ENCODE results near the gene NFIA. TPM values are rescaled to one million over a fixed set of nuclear protein-coding genes. Genes with fewer than 3 reads are reported as not detected.

Gene NFIA
- total and polyA plus RNA-seq, 10 of the 15 experiments (the other 5 are each of a cell fraction or from before 2014, with no cell fraction given): 0.10 to 0.16 TPM; not detected in 8

DNA sequence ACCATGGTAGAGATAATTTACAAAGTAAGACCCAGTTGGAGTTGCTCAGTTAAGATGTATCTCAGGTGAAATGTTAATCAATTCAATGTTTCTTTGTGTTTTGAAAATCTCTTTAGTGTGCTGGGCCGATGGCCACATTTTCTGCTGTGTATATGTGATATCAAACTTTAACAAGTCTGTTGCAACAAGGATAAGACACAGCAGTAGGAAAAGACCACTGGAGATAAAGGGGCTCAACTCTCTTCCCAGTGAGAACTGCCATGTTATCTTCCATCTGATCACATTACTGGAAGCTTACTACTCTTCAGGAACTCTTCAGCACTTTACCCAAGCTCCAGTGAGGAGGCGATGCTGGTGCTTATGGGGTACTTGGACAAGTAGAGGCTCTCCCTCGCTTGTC lies 227.7 kb downstream of the NFIA start (continued):
- TF ChIP-seq, protein P1, sequence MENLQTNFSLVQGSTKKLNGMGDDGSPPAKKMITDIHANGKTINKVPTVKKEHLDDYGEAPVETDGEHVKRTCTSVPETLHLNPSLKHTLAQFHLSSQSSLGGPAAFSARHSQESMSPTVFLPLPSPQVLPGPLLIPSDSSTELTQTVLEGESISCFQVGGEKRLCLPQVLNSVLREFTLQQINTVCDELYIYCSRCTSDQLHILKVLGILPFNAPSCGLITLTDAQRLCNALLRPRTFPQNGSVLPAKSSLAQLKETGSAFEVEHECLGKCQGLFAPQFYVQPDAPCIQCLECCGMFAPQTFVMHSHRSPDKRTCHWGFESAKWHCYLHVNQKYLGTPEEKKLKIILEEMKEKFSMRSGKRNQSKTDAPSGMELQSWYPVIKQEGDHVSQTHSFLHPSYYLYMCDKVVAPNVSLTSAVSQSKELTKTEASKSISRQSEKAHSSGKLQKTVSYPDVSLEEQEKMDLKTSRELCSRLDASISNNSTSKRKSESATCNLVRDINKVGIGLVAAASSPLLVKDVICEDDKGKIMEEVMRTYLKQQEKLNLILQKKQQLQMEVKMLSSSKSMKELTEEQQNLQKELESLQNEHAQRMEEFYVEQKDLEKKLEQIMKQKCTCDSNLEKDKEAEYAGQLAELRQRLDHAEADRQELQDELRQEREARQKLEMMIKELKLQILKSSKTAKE (IDR thresholded peaks at IDR 0.05; ENCODE audit: low read depth, poor library complexity, severe bottlenecking): no peak
- no peak for TF ChIP-seq SMAD1 (IDR thresholded peaks at IDR 0.05; ENCODE audit: low read depth, partially characterized antibody)
- no peak for TF ChIP-seq DPF2 (IDR thresholded peaks at IDR 0.05)
- TF ChIP-seq, protein P2, sequence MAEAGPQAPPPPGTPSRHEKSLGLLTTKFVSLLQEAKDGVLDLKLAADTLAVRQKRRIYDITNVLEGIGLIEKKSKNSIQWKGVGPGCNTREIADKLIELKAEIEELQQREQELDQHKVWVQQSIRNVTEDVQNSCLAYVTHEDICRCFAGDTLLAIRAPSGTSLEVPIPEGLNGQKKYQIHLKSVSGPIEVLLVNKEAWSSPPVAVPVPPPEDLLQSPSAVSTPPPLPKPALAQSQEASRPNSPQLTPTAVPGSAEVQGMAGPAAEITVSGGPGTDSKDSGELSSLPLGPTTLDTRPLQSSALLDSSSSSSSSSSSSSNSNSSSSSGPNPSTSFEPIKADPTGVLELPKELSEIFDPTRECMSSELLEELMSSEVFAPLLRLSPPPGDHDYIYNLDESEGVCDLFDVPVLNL (IDR thresholded peaks at IDR 0.05; ENCODE audit: low read depth, low read length): no peak

DNA sequence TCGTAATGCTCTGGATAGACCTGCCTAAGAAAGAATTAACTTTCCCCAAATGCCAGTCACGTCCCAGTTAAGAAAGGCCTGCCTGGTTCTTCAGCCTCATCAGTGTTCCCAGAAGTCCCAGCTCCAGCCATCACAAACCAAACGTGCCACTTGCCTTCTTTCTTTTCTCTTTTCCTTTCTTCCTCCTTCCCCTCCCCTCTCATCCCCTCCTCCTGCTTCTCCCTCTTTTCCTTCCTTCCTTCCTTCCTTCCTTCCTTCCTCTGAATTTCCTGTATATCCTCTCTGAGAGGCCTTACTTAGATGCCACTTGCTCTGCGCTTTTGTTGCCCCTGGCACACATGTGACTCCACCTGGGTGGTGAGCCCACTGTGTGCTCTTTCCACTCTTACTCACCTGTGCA lies 228.2 kb downstream of the NFIA start:
- Histone ChIP-seq H3K79me2 (ENCODE audit: control insufficient read depth, insufficient read depth, low read length) (no peaks in the 10 kb centered on the region), H3K9me3 (replicated peaks; ENCODE audit: control insufficient read depth, insufficient read depth, low read length) (no peaks in the 10 kb centered on the region), H3K27me3 (replicated peaks in 1 of 2; ENCODE audit: control insufficient read depth in 2 of 2, insufficient read depth in 2 of 2, low read length in 1 of 2) (no peaks in the 10 kb centered on the region; a peak in 2 of 4 replicates), H3K4me2 (ENCODE audit: control insufficient read depth, insufficient read depth) (no peak overlapping the region), H4K20me1 (ENCODE audit: control insufficient read depth, insufficient read depth) (no peaks in the 10 kb centered on the region), H2AFZ (ENCODE audit: control insufficient read depth, low read depth, low read length) (no peak overlapping the region), H3K4me3 (no peak overlapping the region), H3K9ac (ENCODE audit: control insufficient read depth, insufficient read depth, low read length) (no peak overlapping the region), H3K36me3 (ENCODE audit: control insufficient read depth in 2 of 2, insufficient read depth in 2 of 2, low read length in 1 of 2) (no peaks in the 10 kb centered on the region), H3K4me1 (ENCODE audit: control insufficient read depth, insufficient read depth, low read length) (no peaks in the 10 kb centered on the region), H3K27ac (ENCODE audit: control insufficient read depth, insufficient read depth) (no peak overlapping the region)
- ATAC-seq (no peak), FAIRE-seq (no peak), DNase-seq (ENCODE audit: low read depth, low spot score) (no peak)
- TF ChIP-seq CEBPB (IDR thresholded peaks at IDR 0.05; ENCODE audit: borderline replicate concordance in 1 of 2, low read depth in 2 of 2, low read length in 2 of 2): no peak
- 33% methylated on average over 4 of the region's 4 CpGs for WGBS (ENCODE audit: insufficient coverage, insufficient replicate concordance, low lambda C conversion rate, missing lambda C conversion rate)
- POLR2A ChIA-PET: no interaction called here
- SMC1A ChIA-PET (ENCODE audit: uncharacterized antibody, unreplicated experiment): interaction anchor here (1.0 kb wide), 1 partner anchor 199 kb away, joined by 3 read pairs; no protein-coding TSS in a partner anchor
- CTCF ChIA-PET: no interaction called here
- intact Hi-C loops (cut with micrococcal nuclease; ENCODE audit: unreplicated experiment): no loop called here
- RAD21 ChIA-PET (ENCODE audit: unreplicated experiment): no interaction called here
- in situ Hi-C loops (cut with MboI): no loop called here
- no TSS peak for BruUV-seq (replicated peaks)

Data from GM12878 (cell line).